Spinal cord (tissue), 10 donors: ENCODE measurements around the gene ARMC3. TPM values are rescaled to one million over a fixed set of nuclear protein-coding genes. Genes with fewer than 3 reads are reported as not detected.

Experiments
- DNase-seq, 6 donors: peaks; one replicate each; pipeline versions ENCODE4 v3.0.0 to v3.0.0-alpha.2; 2013 to 2015; ENCODE audit warnings: low spot score in 6 of 6, low read depth in 4 of 6
- H3K27ac ChIP-seq: one replicate; pipeline ENCODE4 v1.5.1; 2013; ENCODE audit warnings: low read depth, low read length, control low read depth
- H3K27me3 ChIP-seq: one replicate; pipeline ENCODE4 v1.6.1; 2013; ENCODE audit warnings: low read length; ENCODE audit not compliant: control insufficient read depth, insufficient read depth
- H3K36me3 ChIP-seq: one replicate; pipeline ENCODE4 v1.6.1; 2013; ENCODE audit warnings: low read length; ENCODE audit not compliant: control insufficient read depth, insufficient read depth
- H3K4me1 ChIP-seq: one replicate; pipeline ENCODE4 v1.6.1; 2013; ENCODE audit warnings: low read length; ENCODE audit not compliant: control insufficient read depth, insufficient read depth
- H3K4me3 ChIP-seq: one replicate; pipeline ENCODE4 v1.5.1; 2013; ENCODE audit warnings: low read depth, low read length, control low read depth
- H3K9me3 ChIP-seq: one replicate; pipeline ENCODE4 v1.6.1; 2013; ENCODE audit warnings: low read length; ENCODE audit not compliant: control insufficient read depth, insufficient read depth
- WGBS: methylation state at CpG from one replicate; pipeline ENCODE4 v1.1.5; 2013; ENCODE audit warnings: missing lambda C conversion rate; ENCODE audit not compliant: insufficient coverage; 5-methylcytosine and 5-hydroxymethylcytosine counted together
- polyA plus RNA-seq, 2 donors: library from polyadenylated mRNA; unstranded; fragments of 120-200 nt; gene quantifications; one replicate each; pipeline ENCODE4 v1.2.1, GENCODE V29; 2013; ENCODE audit not compliant: insufficient read length in 2 of 2
- total RNA-seq, 2 donors: library from RNA; depleted of rRNA in 1 of 2; stranded (reverse); fragments of 120-200 nt in 1 of 2; fragments of >200 nt in 1 of 2; gene quantifications; one replicate each; pipeline versions ENCODE4 v1.2.3 to v1.2.4, GENCODE V29; 2013 to 2014
- donor health status: healthy.

Gene ARMC3
- total and polyA plus RNA-seq, 4 donors: 7.0 to 29.3 (median 10.8) TPM

- 56% methylated on average over 2 of the region's 2 CpGs for WGBS
Observed at GRCh38 chr10:22999942-23000341, 72.1 kb downstream of the ARMC3 start.

DNA sequence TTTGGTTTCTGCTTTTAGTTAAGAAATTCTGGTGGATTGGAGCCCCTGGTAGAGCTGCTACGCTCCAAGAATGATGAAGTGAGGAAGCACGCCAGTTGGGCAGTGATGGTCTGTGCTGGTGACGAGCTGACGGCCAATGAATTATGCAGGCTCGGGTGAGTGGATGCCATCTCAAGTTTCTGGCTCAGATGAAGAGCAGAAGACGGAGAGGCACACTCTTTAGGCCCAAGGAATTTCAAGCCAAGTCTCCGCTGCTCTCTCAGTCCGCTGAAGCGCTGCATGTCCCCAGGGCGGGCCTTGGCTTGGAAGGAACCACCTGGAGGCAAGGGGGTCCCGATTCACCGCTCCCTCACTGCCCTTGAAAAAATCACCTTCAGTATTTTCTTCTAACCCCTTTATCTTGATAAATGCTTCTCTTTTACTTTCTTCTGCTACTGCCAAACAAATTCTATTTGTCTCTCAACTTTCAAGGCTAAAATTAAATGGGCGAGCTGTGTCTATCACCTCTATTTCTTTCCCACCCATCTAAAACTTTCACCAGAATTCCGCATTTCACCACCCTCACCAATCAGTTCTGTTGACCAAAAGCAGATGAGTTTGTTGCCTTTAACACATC lies 74.2 kb downstream of the ARMC3 start:
- WGBS: 68% methylated on average over 12 of the region's 14 CpGs
- Histone ChIP-seq H3K36me3 (no peaks in the 10 kb centered on the region), H3K9me3 (no peaks in the 10 kb centered on the region), H3K27me3 (no peaks in the 10 kb centered on the region), H3K4me3 (no peak overlapping the region), H3K27ac (no peak overlapping the region), H3K4me1 (no peaks in the 10 kb centered on the region)
- DNase-seq: peak in 1 of 6 donors; percentile 31

More at GRCh38 chr10:22999942-23000341, 72.1 kb downstream of the ARMC3 start:
- Histone ChIP-seq H3K9me3 (no peaks in the 10 kb centered on the region), H3K36me3 (no peaks in the 10 kb centered on the region), H3K4me1 (no peaks in the 10 kb centered on the region), H3K27ac (no peak overlapping the region), H3K4me3 (no peak overlapping the region), H3K27me3 (no peaks in the 10 kb centered on the region)
- no peak for DNase-seq

GRCh38 chr10:23005150-23005549 lies 77.3 kb downstream of the ARMC3 start:
- no peak overlapping the region for H3K4me3 ChIP-seq
- H3K27ac ChIP-seq: no peak overlapping the region
- H3K4me1 ChIP-seq: no peaks in the 10 kb centered on the region
- WGBS: 92% methylated on average over 8 of the region's 12 CpGs
- H3K9me3 ChIP-seq: no peaks in the 10 kb centered on the region
- H3K36me3 ChIP-seq: no peaks in the 10 kb centered on the region
- no peaks in the 10 kb centered on the region for H3K27me3 ChIP-seq
- no peak for DNase-seq

DNA sequence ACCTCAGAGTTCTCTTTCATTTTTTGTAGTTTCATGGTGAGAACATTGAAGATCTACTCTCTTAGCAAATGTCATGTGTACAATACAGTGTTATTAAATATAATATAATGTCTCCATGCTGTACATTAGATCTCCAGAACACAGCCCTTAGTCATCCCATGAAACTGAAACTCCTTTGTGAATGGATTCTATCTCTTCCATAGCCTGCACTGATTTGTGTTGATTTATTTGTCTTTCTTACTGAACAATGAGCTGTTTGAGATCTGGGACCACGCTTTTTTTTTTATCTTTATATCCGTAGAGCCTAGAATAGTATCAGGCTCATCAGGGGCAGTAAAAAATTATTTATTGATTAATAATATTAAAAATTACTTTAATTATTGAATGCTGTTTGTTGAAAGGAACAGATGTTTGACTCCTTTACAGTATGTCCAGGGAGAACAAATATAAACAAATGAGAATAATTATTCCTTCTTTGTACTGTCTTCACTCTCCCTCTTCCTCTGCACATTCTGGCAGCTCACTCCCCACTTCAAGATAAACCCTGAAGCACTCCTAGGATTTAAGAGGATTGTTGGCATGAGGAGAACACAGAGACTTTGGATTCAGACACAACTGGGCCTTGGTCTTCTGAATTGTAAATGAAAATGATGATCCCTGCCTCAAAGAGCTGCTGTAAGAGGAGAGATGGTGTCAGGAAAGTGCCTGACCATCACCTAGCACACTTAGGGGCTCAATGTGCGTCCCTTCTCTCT lies 85.9 kb downstream of the ARMC3 start:
- Histone ChIP-seq H3K36me3 (no peaks in the 10 kb centered on the region), H3K4me3 (no peak overlapping the region), H3K9me3 (no peaks in the 10 kb centered on the region), H3K27ac (no peak overlapping the region), H3K27me3 (no peaks in the 10 kb centered on the region), H3K4me1 (no peaks in the 10 kb centered on the region)
- DNase-seq: no peak
- WGBS: no CpG with 5 or more reads among the region's 3 CpGs

- DNase-seq: no peak
- no peaks in the 10 kb centered on the region for H3K36me3 ChIP-seq
- H3K9me3 ChIP-seq: no peaks in the 10 kb centered on the region
- no peaks in the 10 kb centered on the region for H3K4me1 ChIP-seq
- 84% methylated on average over 2 of the region's 7 CpGs for whole genome bisulfite sequencing
- H3K27ac ChIP-seq: no peak overlapping the region
- no peak overlapping the region for H3K4me3 ChIP-seq
- H3K27me3 ChIP-seq: no peaks in the 10 kb centered on the region
Observed at GRCh38 chr10:23015021-23015707, 87.3 kb downstream of the ARMC3 start.

DNA sequence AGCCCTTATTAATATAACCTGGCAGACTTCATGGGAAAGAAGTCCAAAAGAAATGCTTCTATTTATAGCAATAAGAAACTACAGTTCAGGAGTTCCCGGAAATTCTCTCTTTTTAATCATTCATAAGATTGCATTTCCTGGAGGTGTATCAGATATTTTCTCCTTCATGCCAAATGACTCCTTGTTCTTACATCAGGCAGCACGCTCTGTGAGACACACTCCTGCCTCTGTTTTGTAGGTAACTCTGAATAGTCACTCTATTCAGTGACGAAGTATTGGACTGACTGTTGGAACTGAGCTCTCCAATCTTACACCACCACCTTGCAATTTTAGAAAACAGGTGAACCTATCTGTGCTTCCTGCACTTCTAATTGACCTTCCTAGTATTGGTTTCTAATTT lies 88.8 kb downstream of the ARMC3 start:
- 80% methylated on average over 2 of the region's 3 CpGs for WGBS
- Histone ChIP-seq H3K4me3 (no peak overlapping the region), H3K27me3 (no peaks in the 10 kb centered on the region), H3K36me3 (no peaks in the 10 kb centered on the region), H3K27ac (no peak overlapping the region), H3K4me1 (no peaks in the 10 kb centered on the region), H3K9me3 (no peaks in the 10 kb centered on the region)
- DNase-seq: no peak

- no peaks in the 10 kb centered on the region for H3K27me3 ChIP-seq
- WGBS: 100% methylated on average over 5 of the region's 6 CpGs
- no peak for DNase-seq
Observed at GRCh38 chr10:23019633-23020032, 91.8 kb downstream of the ARMC3 start.

GRCh38 chr10:23021430-23021829 lies 93.6 kb downstream of the ARMC3 start:
- no peak overlapping the region for H3K27ac ChIP-seq
- no peaks in the 10 kb centered on the region for H3K9me3 ChIP-seq
- no peaks in the 10 kb centered on the region for H3K27me3 ChIP-seq
- H3K4me3 ChIP-seq: no peak overlapping the region
- no peak for DNase-seq
- WGBS: 100% methylated on average over 1 of the region's 2 CpGs
- no peaks in the 10 kb centered on the region for H3K36me3 ChIP-seq
- no peaks in the 10 kb centered on the region for H3K4me1 ChIP-seq

More at GRCh38 chr10:23019633-23020032, 91.8 kb downstream of the ARMC3 start:
- H3K4me1 ChIP-seq: no peaks in the 10 kb centered on the region
- no peak overlapping the region for H3K4me3 ChIP-seq
- no peaks in the 10 kb centered on the region for H3K36me3 ChIP-seq
- H3K27ac ChIP-seq: no peak overlapping the region
- H3K9me3 ChIP-seq: no peaks in the 10 kb centered on the region

DNA sequence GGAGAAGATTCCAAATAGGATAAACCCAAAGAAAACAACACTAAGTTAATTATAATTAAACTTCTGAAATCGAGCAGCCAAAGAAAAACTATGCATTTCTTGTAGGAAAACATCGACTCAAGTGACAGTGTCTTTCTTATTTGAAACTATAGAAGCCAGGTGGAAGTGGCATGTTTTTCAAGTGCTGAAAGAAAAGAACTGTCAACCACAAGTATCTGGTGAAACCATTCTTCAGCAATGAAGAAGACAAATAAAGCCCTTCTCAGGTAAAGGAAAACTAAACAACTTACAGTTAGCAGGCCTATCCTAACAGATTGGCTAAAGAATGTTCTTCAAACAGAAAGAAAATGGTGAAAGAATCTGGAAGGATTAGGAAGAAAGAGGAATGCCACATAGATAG lies 96.1 kb downstream of the ARMC3 start:
- H3K4me1 ChIP-seq: no peaks in the 10 kb centered on the region
- H3K27ac ChIP-seq: no peak overlapping the region
- H3K4me3 ChIP-seq: no peak overlapping the region
- no peaks in the 10 kb centered on the region for H3K36me3 ChIP-seq
- H3K27me3 ChIP-seq: no peaks in the 10 kb centered on the region
- no peak for DNase-seq
- 67% methylated on average over 1 of the region's 2 CpGs for WGBS
- no peaks in the 10 kb centered on the region for H3K9me3 ChIP-seq
